ENCODE measurements around the gene R3HDM2. TPM values are rescaled to one million over a fixed set of nuclear protein-coding genes. Genes with fewer than 3 reads are reported as not detected.

The R3HDM2 gene
- total RNA-seq, 1 experiment from 2014 or later, result 64.8 TPM

DNA sequence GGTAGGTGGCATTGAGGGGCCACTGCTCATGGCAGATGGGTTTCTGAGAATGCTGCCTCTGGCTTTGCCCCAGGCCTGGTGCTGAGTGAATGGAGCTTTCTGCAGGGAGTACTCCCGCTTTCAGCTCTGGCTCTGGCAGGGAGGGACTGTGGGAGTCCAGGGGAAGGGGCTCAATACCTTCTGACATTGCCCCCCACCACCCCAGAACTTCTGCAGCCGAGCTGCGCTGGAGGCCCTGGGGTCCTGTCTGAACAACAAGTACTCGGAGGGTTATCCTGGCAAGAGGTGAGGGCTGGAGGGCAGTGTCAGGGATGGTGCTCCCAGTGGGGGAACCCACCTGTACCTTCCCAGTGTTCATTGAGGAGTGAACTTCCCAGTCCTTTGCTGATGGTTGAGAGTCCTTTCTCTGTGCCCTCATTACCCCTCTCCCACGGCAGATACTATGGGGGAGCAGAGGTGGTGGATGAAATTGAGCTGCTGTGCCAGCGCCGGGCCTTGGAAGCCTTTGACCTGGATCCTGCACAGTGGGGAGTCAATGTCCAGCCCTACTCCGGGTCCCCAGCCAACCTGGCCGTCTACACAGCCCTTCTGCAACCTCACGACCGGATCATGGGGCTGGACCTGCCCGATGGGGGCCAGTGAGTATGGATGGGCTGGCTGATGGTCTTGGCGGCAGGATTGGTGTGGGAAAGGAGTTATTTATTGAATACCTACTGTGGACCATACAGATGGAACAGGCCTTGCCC, 199.4 kb downstream of the R3HDM2 start:
- CTCF ChIA-PET, result interaction anchor here (0.7 to 10.2 kb wide), 4 partner anchors 10 to 221 kb away, joined by 3 to 152 read pairs (median 33); no protein-coding TSS in a partner anchor
- H3K36me3 Mint-ChIP-seq (ENCODE audit: insufficient read depth, unreplicated experiment), result peaks cover 56% of the 10 kb centered on the region
- no peak for TF ChIP-seq CTCF (IDR thresholded peaks at IDR 0.05; ENCODE audit: unreplicated experiment)
- peak overlapping the region; percentile 99 for H3K27ac Mint-ChIP-seq (ENCODE audit: low read depth, unreplicated experiment)
- BruUV-seq (replicated peaks), result no TSS peak
- POLR2A ChIA-PET, result interaction anchor here (2.1 to 3.1 kb wide), 3 partner anchors 12 to 120 kb away, joined by 6 to 23 read pairs (median 17); partner anchors contain the start of gene STAT6
- H3K9me3 Mint-ChIP-seq (ENCODE audit: unreplicated experiment), result no peaks in the 10 kb centered on the region
- DNase-seq (ENCODE audit: unreplicated experiment), result no peak
- H3K27me3 Mint-ChIP-seq (ENCODE audit: insufficient read depth, unreplicated experiment), result no peaks in the 10 kb centered on the region
- intact Hi-C loops (cut with micrococcal nuclease), result no loop called here
- H3K4me1 Mint-ChIP-seq (ENCODE audit: insufficient read depth, unreplicated experiment), result peaks cover 21% of the 10 kb centered on the region
- peak overlapping the region; percentile 98 for H3K4me3 Mint-ChIP-seq (ENCODE audit: unreplicated experiment)

- Mint-ChIP-seq H3K4me3 (ENCODE audit: unreplicated experiment) (peak overlapping the region; percentile 98), H3K27me3 (ENCODE audit: insufficient read depth, unreplicated experiment) (no peaks in the 10 kb centered on the region), H3K9me3 (ENCODE audit: unreplicated experiment) (no peaks in the 10 kb centered on the region), H3K27ac (ENCODE audit: low read depth, unreplicated experiment) (peak overlapping the region; percentile 99), H3K36me3 (ENCODE audit: insufficient read depth, unreplicated experiment) (peaks cover 56% of the 10 kb centered on the region), H3K4me1 (ENCODE audit: insufficient read depth, unreplicated experiment) (peaks cover 20% of the 10 kb centered on the region)
- no peak for DNase-seq (ENCODE audit: unreplicated experiment)
- ChIA-PET CTCF (interaction anchor here (0.7 to 10.2 kb wide), 6 partner anchors 11 to 222 kb away, joined by 3 to 152 read pairs (median 4); no protein-coding TSS in a partner anchor), POLR2A (interaction anchor here (0.6 to 3.1 kb wide), 10 partner anchors 9 to 152 kb away, joined by 3 to 37 read pairs (median 6); partner anchors contain the start of genes NEMP1 and STAT6)
- intact Hi-C loops (cut with micrococcal nuclease), result no loop called here
- TF ChIP-seq CTCF (IDR thresholded peaks at IDR 0.05; ENCODE audit: unreplicated experiment), result no peak
- BruUV-seq (replicated peaks), result TSS peak; percentile 46
Observed at GRCh38 chr12:57230381-57231155, 200.3 kb downstream of the R3HDM2 start.

GRCh38 chr12:57229634-57230380, 201.0 kb downstream of the R3HDM2 start, which contains the start of gene SHMT2:
Gene SHMT2 (plus strand): TSS chr12:57229711. CDS start chr12:57229779, 68 bp downstream.
- peak within 1 kb of the TSS; percentile 98 for H3K4me3 Mint-ChIP-seq (ENCODE audit: unreplicated experiment)
- no peak for TF ChIP-seq CTCF (IDR thresholded peaks at IDR 0.05; ENCODE audit: unreplicated experiment)
- H3K27ac Mint-ChIP-seq (ENCODE audit: low read depth, unreplicated experiment), result peak within 1 kb of the TSS; percentile 99
- no TSS peak for BruUV-seq (replicated peaks)
- H3K27me3 Mint-ChIP-seq (ENCODE audit: insufficient read depth, unreplicated experiment), result no peaks in the 10 kb centered on the region
- peaks cover 54% of the 10 kb centered on the region for H3K36me3 Mint-ChIP-seq (ENCODE audit: insufficient read depth, unreplicated experiment)
- DNase-seq (ENCODE audit: unreplicated experiment), result peak; percentile 95
- CTCF ChIA-PET, result interaction anchor here (0.6 to 10.2 kb wide), 15 partner anchors 10 to 441 kb away, joined by 3 to 152 read pairs (median 4); no protein-coding TSS in a partner anchor
- POLR2A ChIA-PET, result interaction anchor here (0.6 to 3.1 kb wide), 17 partner anchors 8 to 484 kb away, joined by 3 to 37 read pairs (median 3); partner anchors contain the start of genes NEMP1 and STAT6
- intact Hi-C loops (cut with micrococcal nuclease), result no loop called here
- H3K9me3 Mint-ChIP-seq (ENCODE audit: unreplicated experiment), result no peaks in the 10 kb centered on the region
- peaks cover 20% of the 10 kb centered on the region for H3K4me1 Mint-ChIP-seq (ENCODE audit: insufficient read depth, unreplicated experiment)
